ENCODE results near the gene ATG9A. TPM values are rescaled to one million over a fixed set of nuclear protein-coding genes. Genes with fewer than 3 reads are reported as not detected.

The ATG9A gene
- total and polyA plus RNA-seq, 2 of the 8 experiments (the other 6 are each of a cell fraction or from before 2014, with no cell fraction given) = 43.6 to 66.8 TPM

DNA sequence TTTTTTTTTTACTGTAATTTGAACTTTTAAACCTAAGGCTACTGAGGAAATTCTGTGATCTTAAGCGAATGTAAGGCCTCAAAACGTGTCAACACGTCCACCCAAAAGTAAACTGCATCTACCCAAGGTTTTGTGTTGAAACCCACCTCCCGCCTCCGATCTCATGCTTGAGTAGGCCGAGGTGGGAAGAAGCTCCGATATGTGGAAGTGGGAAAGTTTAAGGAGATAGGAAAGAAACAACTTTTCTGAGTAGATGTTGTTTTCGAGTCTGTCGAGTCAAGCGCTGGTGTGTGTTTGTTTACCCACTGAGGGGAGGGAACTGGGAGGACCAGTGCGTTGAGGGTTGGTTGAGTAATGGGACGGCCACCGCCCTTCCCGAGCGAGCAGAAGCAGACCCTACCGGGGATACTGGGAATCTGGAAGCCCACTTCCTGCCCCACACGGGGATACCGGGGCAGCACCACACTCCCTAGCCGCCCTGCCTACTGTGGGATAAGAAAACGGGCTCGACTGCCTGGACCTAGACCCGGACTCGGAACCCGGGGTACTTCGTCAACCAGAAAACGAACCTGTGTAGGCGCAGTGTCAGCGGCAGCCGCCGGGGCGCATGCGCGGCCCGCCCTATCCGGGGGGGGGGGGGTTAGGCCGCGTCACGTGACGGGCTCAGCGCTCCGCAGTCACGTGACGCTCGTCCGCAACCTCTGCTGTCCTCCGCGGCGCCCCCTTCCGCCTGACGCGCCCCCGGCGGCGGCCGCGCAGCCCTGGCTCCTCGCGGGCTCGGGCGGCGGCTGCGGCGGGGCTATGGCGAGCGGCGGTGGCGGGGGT, 51.7 kb downstream of the ATG9A start, which contains the start of gene RETREG2 (continued):
- TF ChIP-seq ASH2L (IDR thresholded peaks at IDR 0.05; ENCODE audit: low read length) (no peak), SP2 (IDR thresholded peaks at IDR 0.05; ENCODE audit: low read length) (no peak), EP300 (IDR thresholded peaks at IDR 0.05; ENCODE audit: borderline replicate concordance in 1 of 2, low read depth in 2 of 2, low read length in 2 of 2) (peak in 1 of 2 experiments; percentile 81; a peak in 1 of 3 replicates), CHD1 (IDR thresholded peaks at IDR 0.05; ENCODE audit: low read depth, low read length) (no peak), GABPA (IDR thresholded peaks at IDR 0.05; ENCODE audit: borderline replicate concordance, insufficient read depth, low read length) (no peak), FOSL1 (IDR thresholded peaks at IDR 0.05; ENCODE audit: insufficient read depth, low read depth, low read length) (peak; percentile 43; the same call in 1 of the 2 replicates), EZH2 (IDR thresholded peaks at IDR 0.05; ENCODE audit: low read depth, low read length, severe bottlenecking) (no peak), ATF3 (IDR thresholded peaks at IDR 0.05; ENCODE audit: insufficient read depth, low read depth, low read length) (peak; percentile 99), PHF8 (conservative IDR thresholded peaks at IDR 0.05; ENCODE audit: low read depth, low read length) (peak; percentile 43; the same call in 1 of the 2 replicates), TBP (IDR thresholded peaks at IDR 0.05; ENCODE audit: low read depth, low read length) (peak; percentile 51; the same call in 1 of the 2 replicates), BCL11A (IDR thresholded peaks at IDR 0.05; ENCODE audit: low read depth in 2 of 2, low read length in 2 of 2) (no peak), KDM5A (IDR thresholded peaks at IDR 0.05; ENCODE audit: low read length) (no peak), NANOG (IDR thresholded peaks at IDR 0.05; ENCODE audit: insufficient read depth, low read depth, low read length, poor library complexity, severe bottlenecking) (peak; percentile 32), TAF7 (optimal IDR thresholded peaks at IDR 0.05; ENCODE audit: borderline replicate concordance, low read depth, low read length) (no peak), TEAD4 (IDR thresholded peaks at IDR 0.05; ENCODE audit: low read depth, low read length) (no peak), E2F6 (IDR thresholded peaks at IDR 0.05) (no peak), SAP30 (IDR thresholded peaks at IDR 0.05; ENCODE audit: insufficient read depth, insufficient replicate concordance, low read length) (peak; percentile 75), RXRA (IDR thresholded peaks at IDR 0.05; ENCODE audit: insufficient read depth, low read depth, low read length) (no peak), JUND (IDR thresholded peaks at IDR 0.05; ENCODE audit: low read length) (0 out of 2 replicates have a peak, but pooled peaks have one; percentile 11), RBBP5 (IDR thresholded peaks at IDR 0.05; ENCODE audit: borderline replicate concordance, low read depth, low read length) (no peak)
